PC-3 (cell line): ENCODE results near the gene HDHD5. TPM values are rescaled to one million over a fixed set of nuclear protein-coding genes. Genes with fewer than 3 reads are reported as not detected.

Experiments used
- ATAC-seq: fragments of 200-7000 bp; cut with Tn5 transposase; 2 replicates; pipeline ENCODE4 v1.9.1; 2020; ENCODE audit warnings: mild to moderate bottlenecking, moderate library complexity
- BruUV-seq: library from RNA; stranded (reverse); fragments of 400-500 nt; replicated peaks from 2 replicates; lab custom pipeline; 2021; lab: Mats Ljungman, UMichigan
- CTCF ChIA-PET: fragments of 300-600 bp; sonication (Branson Sonifier 250); formaldehyde crosslinking; loops from one replicate; lab custom pipeline; 2022; ENCODE audit warnings: antibody characterized with exemption; lab: Charles Lee
- POLR2A ChIA-PET: fragments of 300-600 bp; sonication (Branson Sonifier 250); formaldehyde crosslinking; loops from one replicate; lab custom pipeline; 2022; ENCODE audit warnings: antibody characterized with exemption; ENCODE audit not compliant: unreplicated experiment; lab: Charles Lee
- DNase-seq: peaks from one replicate; pipeline ENCODE4 v3.0.0-alpha.2; 2015
- H2AFZ ChIP-seq: fragments of 300-600 bp; sonication (generic); 2 replicates; pipeline ENCODE4 v1.6.0; 2016; ENCODE audit warnings: antibody characterized with exemption, low read length
- H3F3A ChIP-seq: fragments of 300-600 bp; sonication (generic); one replicate; pipeline ENCODE4 v1.6.0; 2017; ENCODE audit warnings: antibody characterized with exemption, low read length, control low read depth, mild to moderate bottlenecking; ENCODE audit not compliant: unreplicated experiment
- H3K27ac ChIP-seq: fragments of 300-600 bp; sonication (generic); 2 replicates; pipeline ENCODE4 v1.5.1; 2016; ENCODE audit warnings: mild to moderate bottlenecking, low read length
- H3K27me3 ChIP-seq: fragments of 300-600 bp; sonication (generic); 2 replicates; pipeline ENCODE4 v1.6.1; 2016; ENCODE audit warnings: low read length, mixed read lengths
- H3K36me3 ChIP-seq: fragments of 300-600 bp; sonication (generic); 2 replicates; pipeline ENCODE4 v1.6.1; 2016; ENCODE audit warnings: low read depth, mixed run types, low read length, mixed read lengths
- H3K4me1 ChIP-seq: fragments of 300-600 bp; sonication (generic); 2 replicates; pipeline ENCODE4 v1.5.1; 2016; ENCODE audit warnings: low read length; ENCODE audit not compliant: insufficient read depth
- H3K4me2 ChIP-seq: fragments of 300-600 bp; sonication (generic); 2 replicates; pipeline ENCODE4 v1.6.0; 2016; ENCODE audit warnings: low read length
- H3K4me3 ChIP-seq: fragments of 300-600 bp; sonication (generic); 2 replicates; pipeline ENCODE4 v1.5.1; 2016; ENCODE audit warnings: mild to moderate bottlenecking, low read length, mixed read lengths
- H3K79me2 ChIP-seq: fragments of 300-600 bp; sonication (generic); 2 replicates; pipeline ENCODE4 v1.6.1; 2017; ENCODE audit warnings: low read length, mixed read lengths
- H3K9ac ChIP-seq: fragments of 300-600 bp; sonication (generic); 2 replicates; pipeline ENCODE4 v1.6.0; 2016; ENCODE audit warnings: mild to moderate bottlenecking, low read length
- H3K9me2 ChIP-seq: fragments of 300-600 bp; sonication (generic); replicated peaks from 2 replicates; pipeline ENCODE4 v1.6.1; 2016; ENCODE audit warnings: mixed run types, low read length, mixed read lengths
- H3K9me3 ChIP-seq: fragments of 300-600 bp; sonication (generic); 2 replicates; pipeline ENCODE4 v1.6.1; 2016; ENCODE audit warnings: low read length, mixed read lengths
- H4K20me1 ChIP-seq: fragments of 300-600 bp; sonication (generic); 2 replicates; pipeline ENCODE4 v1.6.1; 2016; ENCODE audit warnings: low read length, mixed read lengths
- CTCF ChIP-seq: fragments of 300-600 bp; sonication (generic); conservative IDR thresholded peaks from 2 replicates; pipeline ENCODE4 v1.5.1; 2017; ENCODE audit warnings: antibody characterized with exemption, low read depth, mild to moderate bottlenecking, low read length
- EZH2 ChIP-seq: fragments of 300-600 bp; sonication (generic); IDR thresholded peaks from one replicate; pipeline ENCODE4 v1.6.1; 2017; ENCODE audit warnings: antibody characterized with exemption, mild to moderate bottlenecking, low read length; ENCODE audit not compliant: unreplicated experiment
- EZH2phosphoT487 ChIP-seq: fragments of 300-600 bp; sonication (generic); IDR thresholded peaks from 2 replicates; pipeline ENCODE4 v1.6.1; 2018; ENCODE audit warnings: mild to moderate bottlenecking, antibody characterized with exemption, low read length, borderline replicate concordance
- intact Hi-C: fragments of 100-400 bp; cut with micrococcal nuclease; formaldehyde crosslinking; loops from 2 replicates; pipeline ENCODE4 v1.9.0; 2023
- total RNA-seq: library from RNA; depleted of rRNA; stranded (reverse); fragments of >200 nt; gene quantifications from 2 replicates; pipeline ENCODE4 v1.2.3, GENCODE V29; 2014

Gene HDHD5
- total RNA-seq, 1 experiment from 2014 or later: 57.3 TPM

DNA sequence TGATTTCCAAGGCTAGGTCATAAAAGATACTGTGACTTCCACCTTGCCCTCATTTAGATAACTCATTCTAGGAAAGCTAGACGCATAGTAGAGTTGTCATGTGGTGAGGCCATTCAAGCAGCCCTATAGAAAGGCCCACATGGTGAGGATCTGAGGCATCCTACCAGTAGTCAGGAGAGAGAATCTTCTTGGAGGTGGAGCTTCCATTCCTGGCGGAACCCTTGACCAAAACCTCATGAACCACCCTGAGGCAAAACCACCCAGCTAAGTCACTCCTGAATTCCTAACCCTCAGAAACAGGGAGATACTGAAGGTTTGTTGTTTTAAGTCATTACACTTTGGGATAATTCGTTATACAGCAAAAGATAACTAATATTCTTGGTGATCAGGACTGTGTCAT lies 2.9 kb upstream of the HDHD5 start:
- DNase-seq (no peak), ATAC-seq (no peak)
- intact Hi-C loops: no loop called here
- TF ChIP-seq CTCF: no peak
- no peak for TF ChIP-seq EZH2
- Histone ChIP-seq H3K36me3 (no peaks in the 10 kb centered on the region), H3K9ac (no peak overlapping the region), H3K27me3 (no peaks in the 10 kb centered on the region), H3K9me3 (no peaks in the 10 kb centered on the region), H3K4me3 (no peak overlapping the region), H2AFZ (no peak overlapping the region), H3K79me2 (peaks cover 14% of the 10 kb centered on the region), H3K27ac (no peak overlapping the region), H3K9me2 (no peaks in the 10 kb centered on the region), H4K20me1 (no peaks in the 10 kb centered on the region), H3F3A (no peaks in the 10 kb centered on the region), H3K4me2 (no peak overlapping the region), H3K4me1 (peaks cover 16% of the 10 kb centered on the region)
- ChIA-PET CTCF (interaction anchor here (1.7 kb wide), 1 partner anchor 10 kb away, joined by 12 read pairs; no protein-coding TSS in a partner anchor), POLR2A (interaction anchor here (0.6 kb wide), 1 partner anchor 108 kb away, joined by 4 read pairs; no protein-coding TSS in a partner anchor)
- BruUV-seq: no TSS peak

- Histone ChIP-seq H3K4me2 (peak overlapping the region; percentile 99), H3K27ac (peak overlapping the region; percentile 41), H3K9me3 (no peaks in the 10 kb centered on the region), H3K36me3 (no peaks in the 10 kb centered on the region), H3F3A (no peaks in the 10 kb centered on the region), H3K4me1 (peaks cover 16% of the 10 kb centered on the region), H3K9ac (peak overlapping the region; percentile 80), H4K20me1 (peaks cover 5% of the 10 kb centered on the region; the same call in 1 of the 2 replicates), H3K79me2 (peaks cover 39% of the 10 kb centered on the region), H3K9me2 (no peaks in the 10 kb centered on the region), H2AFZ (peak overlapping the region; percentile 99), H3K27me3 (no peaks in the 10 kb centered on the region), H3K4me3 (peak overlapping the region; percentile 83)
- ChIA-PET CTCF (interaction anchor here (1.4 kb wide), 1 partner anchor 12 kb away, joined by 7 read pairs; no protein-coding TSS in a partner anchor), POLR2A (no interaction called here)
- TF ChIP-seq EZH2: no peak
- no peak for TF ChIP-seq CTCF
- TF ChIP-seq EZH2phosphoT487: no peak
- DNase-seq: peak; percentile 61
- no TSS peak for BruUV-seq
- ATAC-seq: peak; percentile 33
- intact Hi-C loops: no loop called here
Observed at GRCh38 chr22:17159504-17159951, 451 bp upstream of the HDHD5 start.

GRCh38 chr22:17158176-17158567 lies 905 bp downstream of the HDHD5 start:
- TF ChIP-seq EZH2phosphoT487 (no peak), EZH2 (no peak), CTCF (no peak)
- no peaks in the 10 kb centered on the region for H3K9me2 ChIP-seq
- no peaks in the 10 kb centered on the region for H3K36me3 ChIP-seq
- H3K4me1 ChIP-seq: peaks cover 16% of the 10 kb centered on the region
- H3K4me2 ChIP-seq: peak overlapping the region; percentile 93
- DNase-seq (no peak), ATAC-seq (no peak)
- peak overlapping the region; percentile 99 for H2AFZ ChIP-seq
- CTCF ChIA-PET: interaction anchor here (1.2 to 1.4 kb wide), 2 partner anchors 13 to 46 kb away, joined by 3 to 7 read pairs; no protein-coding TSS in a partner anchor
- peak overlapping the region; percentile 51 for H3K27ac ChIP-seq
- no peaks in the 10 kb centered on the region for H3K9me3 ChIP-seq
- H4K20me1 ChIP-seq: peaks cover 5% of the 10 kb centered on the region; the same call in 1 of the 2 replicates
- H3K27me3 ChIP-seq: no peaks in the 10 kb centered on the region
- BruUV-seq: no TSS peak
- H3K79me2 ChIP-seq: peaks cover 48% of the 10 kb centered on the region
- no peaks in the 10 kb centered on the region for H3F3A ChIP-seq
- intact Hi-C loops: loop anchor here (1.0 kb wide), 1 partner anchor 46 kb away; no protein-coding TSS in a partner anchor
- peak overlapping the region; percentile 83 for H3K4me3 ChIP-seq
- peak overlapping the region; percentile 80 for H3K9ac ChIP-seq
- POLR2A ChIA-PET: interaction anchor here (0.6 kb wide), 1 partner anchor 991 kb away, joined by 21 read pairs; no protein-coding TSS in a partner anchor
